ENCODE data around the gene ZNF507.

Gene ZNF507

DNA sequence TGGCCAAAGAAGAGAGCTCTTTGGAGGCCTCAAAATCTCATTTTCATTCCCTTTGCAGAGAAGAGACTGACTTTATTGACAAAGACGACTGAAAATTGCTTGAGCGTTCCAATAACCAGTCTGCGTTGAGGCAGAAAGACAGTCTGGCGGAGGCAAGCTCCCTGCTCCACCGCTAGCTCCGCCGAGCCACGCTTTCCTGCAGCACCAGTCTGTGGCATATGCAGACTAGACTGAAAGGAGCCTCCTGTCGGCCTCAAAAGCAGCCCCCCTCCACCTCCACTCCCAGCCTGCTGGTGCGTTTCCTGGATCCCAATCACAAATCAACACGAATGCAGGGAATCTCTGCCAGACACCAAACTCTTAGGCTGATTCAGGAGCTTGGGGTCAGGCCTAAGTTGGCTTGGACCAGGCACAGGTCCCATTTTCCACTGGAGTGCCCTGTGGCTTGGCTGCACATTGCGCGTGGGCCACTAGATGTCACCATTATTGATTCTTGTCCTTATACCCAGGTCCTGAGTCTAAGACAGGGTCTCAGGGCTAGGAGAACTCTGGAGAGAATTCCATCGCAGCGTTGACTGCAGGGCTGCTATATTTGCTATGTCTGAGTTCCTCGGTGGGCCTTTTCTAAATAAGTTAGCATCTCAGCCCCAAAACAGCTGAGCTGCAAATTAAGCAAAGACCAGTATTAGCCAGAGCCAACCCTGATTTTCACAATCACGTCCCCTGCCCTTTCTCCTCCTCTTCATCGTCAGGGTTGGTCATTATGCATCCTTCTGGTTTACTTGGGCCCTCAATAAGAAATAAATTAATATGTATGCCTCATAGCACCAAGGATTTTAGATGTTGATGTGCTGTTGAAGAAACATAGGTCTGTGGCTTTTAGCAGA is 5.2 kb upstream of the ZNF507 start:
- DNase-seq (ENCODE audit: low read depth, low spot score), result no peak

DNA sequence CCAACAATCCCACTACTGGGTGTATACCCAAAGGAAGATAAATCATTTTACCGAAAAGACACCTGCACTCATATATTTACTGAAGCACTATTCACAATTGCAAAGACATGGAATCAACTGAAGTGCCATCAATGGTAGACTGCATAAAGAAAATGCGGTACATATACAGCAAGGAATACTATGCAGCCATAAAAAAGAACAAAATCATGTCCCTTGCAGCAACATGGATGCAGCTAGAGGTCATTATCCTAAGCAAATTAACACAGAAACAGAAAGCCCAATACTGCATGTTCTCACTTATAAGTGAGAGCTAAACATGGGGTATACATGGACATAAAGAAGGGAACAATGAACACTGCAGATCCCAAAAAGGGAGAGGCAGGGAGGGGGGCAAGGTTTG is 2.7 kb upstream of the ZNF507 start:
- no peak for DNase-seq (ENCODE audit: low read depth, low spot score)

DNA sequence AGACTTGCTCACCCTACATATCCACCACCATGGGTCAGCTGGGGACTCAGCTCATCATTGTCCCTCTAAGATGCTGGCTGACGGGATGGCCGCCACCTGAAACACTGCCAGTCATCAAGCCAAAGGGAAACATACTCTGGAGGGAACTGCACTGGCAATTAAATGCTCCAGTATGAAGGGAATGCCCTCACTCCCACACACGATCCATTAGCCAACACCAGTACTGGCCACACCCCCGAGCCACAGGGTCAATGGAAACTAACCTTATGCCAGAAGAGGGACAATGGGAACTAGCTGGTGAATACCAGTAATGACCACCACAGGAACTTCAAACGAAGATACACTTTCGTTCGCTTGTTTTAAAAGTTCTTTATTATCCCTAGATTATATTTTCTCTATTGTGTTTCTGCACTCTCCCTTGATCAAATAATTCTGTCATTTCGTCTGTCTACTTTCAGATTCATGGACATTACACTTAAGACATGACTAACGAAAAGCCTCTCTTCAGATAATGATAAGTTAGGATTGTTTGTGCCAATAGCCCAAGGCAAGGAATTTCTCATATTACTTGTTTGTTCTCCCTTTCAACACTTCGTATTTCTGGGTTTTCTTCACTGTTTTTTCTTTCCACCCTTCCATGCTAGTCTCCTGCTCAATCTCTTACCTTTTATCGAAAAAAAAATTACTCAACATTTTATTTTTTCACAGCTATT is 1.7 kb upstream of the ZNF507 start:
- DNase-seq (ENCODE audit: low read depth, low spot score), result no peak

DNA sequence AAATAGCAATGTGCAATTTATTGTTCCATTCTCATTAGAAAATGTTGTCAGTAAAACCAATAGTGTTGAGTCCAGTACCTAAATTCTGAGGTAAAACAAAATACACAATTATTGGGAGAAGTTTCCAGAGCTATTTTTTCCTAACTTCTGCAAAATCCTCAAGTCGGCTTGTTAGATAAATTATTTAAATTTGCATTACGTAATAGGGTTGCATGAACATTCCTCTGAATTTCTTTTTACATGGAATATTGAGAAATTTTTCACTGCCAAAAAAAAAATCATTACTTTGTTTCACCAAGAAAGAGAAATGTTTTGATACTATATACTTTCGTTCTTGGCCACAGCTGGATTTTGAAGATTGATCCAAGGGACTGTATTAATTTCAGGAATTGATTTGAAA is 1.5 kb downstream of the ZNF507 start:
- DNase-seq (ENCODE audit: low read depth, low spot score), result no peak

DNA sequence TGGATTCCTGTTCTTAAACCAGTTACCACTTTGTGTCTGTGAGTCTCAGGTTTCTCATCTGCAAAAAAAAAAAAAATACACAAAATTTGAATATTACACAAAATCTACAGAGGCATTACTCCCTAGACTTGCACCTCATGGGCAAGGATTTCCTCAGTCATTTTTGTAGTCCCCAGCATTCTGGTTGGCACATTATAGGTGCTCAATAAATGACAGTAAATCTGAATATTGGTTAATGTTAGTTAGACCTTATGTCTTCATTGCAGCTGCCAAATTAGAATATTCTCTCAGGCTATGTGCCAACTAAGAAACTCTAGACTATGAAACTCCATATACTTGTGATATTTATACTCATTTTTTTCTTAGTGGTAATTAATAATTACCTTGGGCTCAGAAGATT is 2.2 kb downstream of the ZNF507 start:
- DNase-seq (ENCODE audit: low read depth, low spot score), result no peak

DNA sequence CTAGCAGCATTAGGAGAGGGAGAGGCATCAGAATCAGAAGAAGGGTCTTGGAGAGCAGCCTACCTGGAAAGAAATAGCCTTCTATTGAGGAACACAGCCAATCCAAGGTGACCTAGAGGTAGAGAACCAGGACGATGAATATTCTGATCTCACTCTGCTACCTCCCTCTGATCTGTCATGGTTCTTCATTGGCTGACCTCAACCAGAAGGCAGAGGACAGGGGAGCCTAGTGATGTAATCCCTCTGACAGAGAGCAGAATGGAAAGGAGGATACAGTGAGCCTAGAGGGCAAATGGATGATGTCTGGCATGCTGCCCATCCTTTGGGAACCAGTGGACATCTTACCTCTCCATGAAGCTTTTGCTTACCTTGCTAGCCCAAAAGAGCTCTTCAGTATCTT is 3.6 kb downstream of the ZNF507 start:
- no peak for DNase-seq (ENCODE audit: low read depth, low spot score)

- no peak for DNase-seq (ENCODE audit: low read depth, low spot score)
Measured at GRCh38 chr19:32349724-32350470, 4.5 kb downstream of the ZNF507 start.

DNA sequence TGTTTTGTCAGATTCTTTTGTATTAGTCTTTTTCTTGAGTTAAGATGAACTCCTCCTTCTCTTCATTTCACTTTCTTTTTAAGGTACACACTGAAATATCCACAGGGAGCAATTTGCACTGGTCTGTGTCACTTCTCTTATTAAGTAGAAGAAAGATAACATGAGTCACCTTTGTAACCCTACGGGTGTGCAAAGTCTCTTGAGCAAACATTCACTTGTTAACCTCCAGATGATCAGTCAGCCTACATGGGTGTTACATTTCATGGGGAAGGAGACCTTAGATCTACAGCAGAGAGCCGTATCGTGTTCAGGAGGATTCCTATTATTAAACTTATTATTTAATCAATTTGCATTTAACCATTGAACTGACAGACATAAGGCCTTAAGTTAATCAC is 5.1 kb downstream of the ZNF507 start:
- DNase-seq (ENCODE audit: low read depth, low spot score), result no peak

DNA sequence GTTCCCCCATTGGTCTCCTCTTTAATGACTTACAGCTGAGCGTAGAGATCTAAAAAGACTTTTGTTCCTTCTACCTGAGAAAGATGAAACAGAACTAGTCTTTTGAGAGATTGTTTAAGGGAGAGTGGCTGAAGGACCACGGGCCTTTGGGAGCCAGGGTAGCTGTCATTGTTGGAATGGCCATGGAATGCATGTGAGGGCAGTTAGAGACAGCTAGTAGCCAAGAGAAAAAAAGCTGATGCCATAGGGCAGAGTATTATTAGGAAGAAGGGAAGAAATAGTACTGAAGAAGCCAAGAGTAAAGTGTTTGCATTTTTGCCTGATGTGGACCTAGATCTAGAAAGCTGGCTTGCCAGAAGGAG is 5.6 kb downstream of the ZNF507 start:
- DNase-seq (ENCODE audit: low read depth, low spot score), result no peak

DNA sequence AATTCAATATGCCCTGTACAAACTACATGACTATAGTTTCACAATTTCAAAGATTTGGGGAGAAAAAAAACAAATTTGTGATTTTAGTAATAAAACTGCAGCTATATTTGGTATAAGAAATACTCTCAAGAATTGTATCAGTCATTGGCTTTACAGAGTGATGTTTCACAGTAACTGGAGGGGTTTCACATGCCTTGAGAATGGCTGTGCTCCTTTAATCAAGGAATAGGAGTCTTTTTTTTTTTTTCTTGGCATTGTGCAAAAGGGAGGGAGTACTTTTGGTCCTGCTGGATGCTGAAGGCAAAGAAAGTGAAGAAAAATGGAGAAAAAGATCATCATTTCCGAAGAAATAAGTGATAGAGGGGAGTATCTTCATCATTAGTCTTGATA is 6.8 kb downstream of the ZNF507 start:
- DNase-seq (ENCODE audit: low read depth, low spot score), result no peak

GRCh38 chr19:32354345-32354744 is 8.9 kb downstream of the ZNF507 start:
- DNase-seq (ENCODE audit: low read depth, low spot score), result no peak

- no peak for DNase-seq (ENCODE audit: low read depth, low spot score)
Measured at GRCh38 chr19:32355309-32355708, 9.9 kb downstream of the ZNF507 start.

GRCh38 chr19:32357720-32358119 is 12.3 kb downstream of the ZNF507 start:
- no peak for DNase-seq (ENCODE audit: low read depth, low spot score)

GRCh38 chr19:32358321-32358720 is 12.9 kb downstream of the ZNF507 start:
- DNase-seq (ENCODE audit: low read depth, low spot score), result no peak

GRCh38 chr19:32359581-32359980 is 14.2 kb downstream of the ZNF507 start:
- no peak for DNase-seq (ENCODE audit: low read depth, low spot score)

GRCh38 chr19:32361574-32362317 is 16.3 kb downstream of the ZNF507 start:
- no peak for DNase-seq (ENCODE audit: low read depth, low spot score)

DNA sequence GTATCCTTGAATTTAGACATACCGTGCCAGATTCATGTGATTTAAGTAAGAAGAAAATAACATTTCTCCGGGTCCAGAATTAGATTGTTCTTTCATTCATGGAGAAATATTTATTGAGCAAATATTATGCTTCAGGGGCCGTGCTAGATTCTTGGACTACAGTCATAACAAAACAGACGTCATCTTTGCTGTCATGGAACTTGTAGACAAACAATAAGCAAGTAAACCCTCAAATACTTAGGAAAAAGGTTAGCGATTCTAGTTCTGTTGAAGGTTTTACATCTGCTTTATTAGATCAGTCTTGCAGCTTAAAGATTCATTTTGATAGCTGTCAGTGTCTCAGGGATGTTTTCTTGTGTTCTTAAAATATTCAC is 16.9 kb downstream of the ZNF507 start:
- DNase-seq (ENCODE audit: low read depth, low spot score), result no peak

DNA sequence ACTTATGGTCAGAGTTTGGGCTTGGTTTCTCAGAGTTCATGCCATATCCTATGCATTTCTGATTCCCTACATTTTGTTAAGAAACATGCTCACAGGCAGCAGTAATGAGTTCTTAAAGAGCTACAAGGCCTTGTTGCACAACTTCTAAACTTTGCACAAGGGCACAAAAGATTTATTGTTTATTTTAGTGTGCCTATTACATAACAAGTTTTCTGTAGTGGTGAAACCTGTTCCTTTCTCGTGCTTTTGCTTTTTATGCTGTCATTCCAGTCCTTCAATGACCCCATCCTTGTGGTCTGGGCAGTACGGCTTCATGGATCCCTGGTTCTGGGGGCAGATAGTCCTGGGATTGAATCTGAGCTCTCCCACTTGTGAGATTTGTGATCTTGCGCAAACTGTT is 17.8 kb downstream of the ZNF507 start:
- DNase-seq (ENCODE audit: low read depth, low spot score), result no peak

- no peak for DNase-seq (ENCODE audit: low read depth, low spot score)
Measured at GRCh38 chr19:32363632-32364031, 18.2 kb downstream of the ZNF507 start.

GRCh38 chr19:32364040-32364439 is 18.6 kb downstream of the ZNF507 start:
- no peak for DNase-seq (ENCODE audit: low read depth, low spot score)

- DNase-seq (ENCODE audit: low read depth, low spot score), result no peak
Measured at GRCh38 chr19:32367063-32367462, 21.7 kb downstream of the ZNF507 start.
